ENCODE results near the gene AKAP6.

DNA sequence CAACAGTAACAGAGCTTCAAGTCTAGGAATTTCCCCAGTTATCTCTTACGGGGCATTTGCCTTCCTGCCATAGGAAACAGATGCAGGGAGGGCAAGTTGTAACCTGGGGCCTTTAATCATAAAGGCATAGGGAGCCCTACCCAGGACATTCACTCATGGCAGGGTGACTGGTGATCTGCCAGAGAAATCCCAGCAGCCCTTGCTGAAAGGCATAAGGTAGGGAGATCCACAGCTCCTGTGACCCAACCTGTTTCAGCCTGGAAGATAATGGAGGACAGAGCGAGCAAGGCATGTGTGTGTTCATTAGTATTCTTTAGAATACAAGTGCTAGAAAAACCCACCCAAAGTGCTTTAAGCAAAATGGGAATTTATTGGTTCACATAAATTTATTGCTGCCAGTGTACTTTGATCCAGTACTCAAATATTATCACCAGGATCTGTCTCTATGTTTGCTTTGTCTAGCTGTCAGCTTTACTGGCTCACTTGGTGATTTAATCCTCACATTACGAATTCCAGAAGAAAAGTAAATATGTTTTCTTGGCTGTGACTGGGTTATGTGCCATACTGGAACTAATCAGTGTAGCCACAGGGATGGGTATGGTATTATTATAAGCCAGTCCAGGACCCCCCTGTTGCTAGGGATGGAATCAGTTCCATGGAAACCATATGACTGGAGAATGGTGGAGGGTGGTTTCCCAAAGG is 21.1 kb upstream of the AKAP6 start:
- TF ChIP-seq, protein P1, sequence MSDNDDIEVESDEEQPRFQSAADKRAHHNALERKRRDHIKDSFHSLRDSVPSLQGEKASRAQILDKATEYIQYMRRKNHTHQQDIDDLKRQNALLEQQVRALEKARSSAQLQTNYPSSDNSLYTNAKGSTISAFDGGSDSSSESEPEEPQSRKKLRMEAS (IDR thresholded peaks at IDR 0.05), result no peak
- TF ChIP-seq JUND (IDR thresholded peaks at IDR 0.05) (no peak), POLR2AphosphoS5 (IDR thresholded peaks at IDR 0.05; ENCODE audit: low read depth, low read length) (no peak), CEBPB (IDR thresholded peaks at IDR 0.05; ENCODE audit: low read depth) (no peak), SP1 (IDR thresholded peaks at IDR 0.05; ENCODE audit: low read depth) (no peak), EZH2 (IDR thresholded peaks at IDR 0.05) (no peak), SIN3A (IDR thresholded peaks at IDR 0.05; ENCODE audit: low read depth) (no peak), EGR1 (IDR thresholded peaks at IDR 0.05; ENCODE audit: low read depth) (no peak), POLR2A (IDR thresholded peaks at IDR 0.05; ENCODE audit: borderline replicate concordance, extremely low read depth, insufficient read depth, insufficient read length) (no peak)
- TF ChIP-seq, protein P2, sequence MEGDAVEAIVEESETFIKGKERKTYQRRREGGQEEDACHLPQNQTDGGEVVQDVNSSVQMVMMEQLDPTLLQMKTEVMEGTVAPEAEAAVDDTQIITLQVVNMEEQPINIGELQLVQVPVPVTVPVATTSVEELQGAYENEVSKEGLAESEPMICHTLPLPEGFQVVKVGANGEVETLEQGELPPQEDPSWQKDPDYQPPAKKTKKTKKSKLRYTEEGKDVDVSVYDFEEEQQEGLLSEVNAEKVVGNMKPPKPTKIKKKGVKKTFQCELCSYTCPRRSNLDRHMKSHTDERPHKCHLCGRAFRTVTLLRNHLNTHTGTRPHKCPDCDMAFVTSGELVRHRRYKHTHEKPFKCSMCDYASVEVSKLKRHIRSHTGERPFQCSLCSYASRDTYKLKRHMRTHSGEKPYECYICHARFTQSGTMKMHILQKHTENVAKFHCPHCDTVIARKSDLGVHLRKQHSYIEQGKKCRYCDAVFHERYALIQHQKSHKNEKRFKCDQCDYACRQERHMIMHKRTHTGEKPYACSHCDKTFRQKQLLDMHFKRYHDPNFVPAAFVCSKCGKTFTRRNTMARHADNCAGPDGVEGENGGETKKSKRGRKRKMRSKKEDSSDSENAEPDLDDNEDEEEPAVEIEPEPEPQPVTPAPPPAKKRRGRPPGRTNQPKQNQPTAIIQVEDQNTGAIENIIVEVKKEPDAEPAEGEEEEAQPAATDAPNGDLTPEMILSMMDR (IDR thresholded peaks at IDR 0.05 in 2 of 3, conservative IDR thresholded peaks at IDR 0.05 in 1 of 3; ENCODE audit: borderline replicate concordance in 1 of 3, insufficient read depth in 1 of 3, low read depth in 2 of 3, low read length in 2 of 3), result no peak
- TF ChIP-seq, protein P3, sequence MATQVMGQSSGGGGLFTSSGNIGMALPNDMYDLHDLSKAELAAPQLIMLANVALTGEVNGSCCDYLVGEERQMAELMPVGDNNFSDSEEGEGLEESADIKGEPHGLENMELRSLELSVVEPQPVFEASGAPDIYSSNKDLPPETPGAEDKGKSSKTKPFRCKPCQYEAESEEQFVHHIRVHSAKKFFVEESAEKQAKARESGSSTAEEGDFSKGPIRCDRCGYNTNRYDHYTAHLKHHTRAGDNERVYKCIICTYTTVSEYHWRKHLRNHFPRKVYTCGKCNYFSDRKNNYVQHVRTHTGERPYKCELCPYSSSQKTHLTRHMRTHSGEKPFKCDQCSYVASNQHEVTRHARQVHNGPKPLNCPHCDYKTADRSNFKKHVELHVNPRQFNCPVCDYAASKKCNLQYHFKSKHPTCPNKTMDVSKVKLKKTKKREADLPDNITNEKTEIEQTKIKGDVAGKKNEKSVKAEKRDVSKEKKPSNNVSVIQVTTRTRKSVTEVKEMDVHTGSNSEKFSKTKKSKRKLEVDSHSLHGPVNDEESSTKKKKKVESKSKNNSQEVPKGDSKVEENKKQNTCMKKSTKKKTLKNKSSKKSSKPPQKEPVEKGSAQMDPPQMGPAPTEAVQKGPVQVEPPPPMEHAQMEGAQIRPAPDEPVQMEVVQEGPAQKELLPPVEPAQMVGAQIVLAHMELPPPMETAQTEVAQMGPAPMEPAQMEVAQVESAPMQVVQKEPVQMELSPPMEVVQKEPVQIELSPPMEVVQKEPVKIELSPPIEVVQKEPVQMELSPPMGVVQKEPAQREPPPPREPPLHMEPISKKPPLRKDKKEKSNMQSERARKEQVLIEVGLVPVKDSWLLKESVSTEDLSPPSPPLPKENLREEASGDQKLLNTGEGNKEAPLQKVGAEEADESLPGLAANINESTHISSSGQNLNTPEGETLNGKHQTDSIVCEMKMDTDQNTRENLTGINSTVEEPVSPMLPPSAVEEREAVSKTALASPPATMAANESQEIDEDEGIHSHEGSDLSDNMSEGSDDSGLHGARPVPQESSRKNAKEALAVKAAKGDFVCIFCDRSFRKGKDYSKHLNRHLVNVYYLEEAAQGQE (IDR thresholded peaks at IDR 0.05; ENCODE audit: low read depth), result no peak
